CD4-positive, alpha-beta T cell (primary cell): ENCODE results near the gene GFRA3. TPM values are rescaled to one million over a fixed set of nuclear protein-coding genes. Genes with fewer than 3 reads are reported as not detected.

ENCODE experiments used
- ATAC-seq: fragments of 200-7000 bp; cut with Tn5 transposase; one replicate; pipeline ENCODE4 v1.10.0; 2022; ENCODE audit warnings: mild to moderate bottlenecking; ENCODE audit not compliant: poor library complexity
- CTCF ChIA-PET: fragments of 350-600 bp; sonication (Branson Sonifier 250); formaldehyde crosslinking; loops from one replicate; lab custom pipeline; 2021; ENCODE audit warnings: antibody characterized with exemption, inconsistent platforms; lab: Charles Lee
- POLR2A ChIA-PET: fragments of 350-600 bp; sonication (Branson Sonifier 250); formaldehyde crosslinking; loops from one replicate; lab custom pipeline; 2021; ENCODE audit warnings: antibody characterized with exemption, inconsistent platforms; lab: Charles Lee
- DNase-seq, 14 experiments: peaks; one replicate each; pipeline ENCODE4 v3.0.0-alpha.2; 2013 to 2020; ENCODE audit warnings: mixed read lengths in 2 of 14
- H3K27ac ChIP-seq, 2 donors: one replicate each; pipeline versions ENCODE4 v1.5.1 to v1.7.0; 2013; ENCODE audit warnings: low read length in 2 of 2, low read depth in 1 of 2, mild to moderate bottlenecking in 1 of 2
- H3K27me3 ChIP-seq, 2 experiments: 1 replicate in 1 of 2; 2 replicates in 1 of 2; pipeline versions ENCODE4 v1.6.1 to v1.7.0; 2013; ENCODE audit warnings: low read length in 2 of 2, control low read depth in 1 of 2, mild to moderate bottlenecking in 1 of 2, moderate library complexity in 1 of 2; ENCODE audit not compliant: insufficient read depth in 2 of 2, control insufficient read depth in 1 of 2
- H3K36me3 ChIP-seq: one replicate; pipeline ENCODE4 v1.6.1; 2013; ENCODE audit warnings: low read length, control low read depth; ENCODE audit not compliant: insufficient read depth
- H3K4me1 ChIP-seq: one replicate; pipeline ENCODE4 v1.6.1; 2013; ENCODE audit warnings: low read length, control low read depth; ENCODE audit not compliant: insufficient read depth
- H3K4me3 ChIP-seq: one replicate; pipeline ENCODE4 v1.5.1; 2013; ENCODE audit warnings: mild to moderate bottlenecking, low read length, moderate library complexity
- H3K9me3 ChIP-seq, 2 experiments: 1 replicate in 1 of 2; 2 replicates in 1 of 2; pipeline versions ENCODE4 v1.6.1 to v1.7.0; 2013; ENCODE audit warnings: low read length in 2 of 2, mild to moderate bottlenecking in 2 of 2, control low read depth in 1 of 2, moderate library complexity in 1 of 2; ENCODE audit not compliant: control insufficient read depth in 1 of 2, insufficient read depth in 1 of 2
- H3K27ac Mint-ChIP-seq: one replicate; pipeline ENCODE4 v1.8.0; 2020; ENCODE audit warnings: mixed read lengths
- H3K27me3 Mint-ChIP-seq: one replicate; pipeline ENCODE4 v1.8.0; 2021; ENCODE audit warnings: mixed read lengths
- H3K36me3 Mint-ChIP-seq: one replicate; pipeline ENCODE4 v1.8.0; 2021; ENCODE audit warnings: low read depth, mixed read lengths
- H3K4me1 Mint-ChIP-seq: one replicate; pipeline ENCODE4 v1.8.0; 2021; ENCODE audit warnings: low read depth, mixed read lengths
- H3K4me3 Mint-ChIP-seq: one replicate; pipeline ENCODE4 v1.8.0; 2020; ENCODE audit warnings: mild to moderate bottlenecking, mixed read lengths
- H3K9me3 Mint-ChIP-seq: one replicate; pipeline ENCODE4 v1.8.0; 2020; ENCODE audit warnings: mixed read lengths
- CTCF ChIP-seq: fragments of 200-600 bp; IDR thresholded peaks from one replicate; pipeline ENCODE4 v1.8.0; 2022; ENCODE audit warnings: antibody characterized with exemption, mild to moderate bottlenecking
- intact Hi-C, 2 experiments: fragments of 100-400 bp; cut with DNase I in 1 of 2; cut with micrococcal nuclease in 1 of 2; formaldehyde crosslinking; loops; one replicate each; pipeline versions ENCODE4 v1.15.1 to v1.9.0; 2023 to 2025; cut with DNase I, micrococcal nuclease
- total RNA-seq, 174 experiments: library from RNA in 2 of 174; stranded (reverse) in 2 of 174; gene quantifications; one replicate each; pipeline ENCODE4 v1.2.3 and lab custom pipeline; 2021 to 2026

The GFRA3 gene
- total RNA-seq, 2 experiments from 2014 or later = not detected

- H3K36me3 Mint-ChIP-seq = no peaks in the 10 kb centered on the region
- DNase-seq (no peak), ATAC-seq (no peak)
- no peaks in the 10 kb centered on the region for H3K4me1 Mint-ChIP-seq
- Histone ChIP-seq H3K9me3 (peaks cover 0 to 10% of the 10 kb centered on the region in 2 experiments), H3K27ac (no peak overlapping the region), H3K4me3 (no peak overlapping the region), H3K36me3 (no peaks in the 10 kb centered on the region), H3K27me3 (peaks cover 6 to 18% of the 10 kb centered on the region in 2 experiments), H3K4me1 (peaks cover 2% of the 10 kb centered on the region)
- peaks cover 25% of the 10 kb centered on the region for H3K27me3 Mint-ChIP-seq
- CTCF ChIA-PET = no interaction called here
- TF ChIP-seq CTCF = no peak
- intact Hi-C loops = no loop called here
- POLR2A ChIA-PET = no interaction called here
- H3K9me3 Mint-ChIP-seq = peaks cover 2% of the 10 kb centered on the region
- H3K4me3 Mint-ChIP-seq = no peak overlapping the region
- no peak overlapping the region for H3K27ac Mint-ChIP-seq
These were observed 47.5 kb downstream of the GFRA3 start for GRCh38 chr5:138226910-138227309.

GRCh38 chr5:138224712-138225111, 49.7 kb downstream of the GFRA3 start:
- H3K27me3 Mint-ChIP-seq = peaks cover 18% of the 10 kb centered on the region
- H3K9me3 Mint-ChIP-seq = peaks cover 2% of the 10 kb centered on the region
- H3K27ac Mint-ChIP-seq = no peak overlapping the region
- H3K4me1 ChIP-seq = peaks cover 2% of the 10 kb centered on the region
- POLR2A ChIA-PET = interaction anchor here (1.2 kb wide), 1 partner anchor 11 kb away, joined by 4 read pairs; no protein-coding TSS in a partner anchor
- H3K36me3 Mint-ChIP-seq = no peaks in the 10 kb centered on the region
- no peak overlapping the region for H3K27ac ChIP-seq
- intact Hi-C loops = no loop called here
- H3K9me3 ChIP-seq = peaks cover 0 to 10% of the 10 kb centered on the region in 2 experiments
- ATAC-seq (no peak), DNase-seq (no peak)
- CTCF ChIA-PET = interaction anchor here (1.1 kb wide), 1 partner anchor 128 kb away, joined by 3 read pairs; the partner anchor contains the start of gene KDM3B
- H3K4me3 Mint-ChIP-seq = no peak overlapping the region
- TF ChIP-seq CTCF = no peak
- H3K27me3 ChIP-seq = peaks cover 6 to 8% of the 10 kb centered on the region in 2 experiments
- H3K4me1 Mint-ChIP-seq = no peaks in the 10 kb centered on the region
- no peaks in the 10 kb centered on the region for H3K36me3 ChIP-seq
- no peak overlapping the region for H3K4me3 ChIP-seq

GRCh38 chr5:138223532-138223931, 50.9 kb downstream of the GFRA3 start:
- Histone ChIP-seq H3K27ac (no peak overlapping the region), H3K27me3 (peaks cover 6 to 8% of the 10 kb centered on the region in 2 experiments), H3K4me3 (no peak overlapping the region), H3K4me1 (peaks cover 2% of the 10 kb centered on the region), H3K36me3 (no peaks in the 10 kb centered on the region), H3K9me3 (peaks cover 0 to 10% of the 10 kb centered on the region in 2 experiments)
- Mint-ChIP-seq H3K27ac (no peak overlapping the region), H3K36me3 (no peaks in the 10 kb centered on the region), H3K4me1 (no peaks in the 10 kb centered on the region), H3K27me3 (peaks cover 18% of the 10 kb centered on the region), H3K9me3 (peaks cover 2% of the 10 kb centered on the region), H3K4me3 (no peak overlapping the region)
- intact Hi-C loops = no loop called here
- ATAC-seq (no peak), DNase-seq (no peak)
- POLR2A ChIA-PET = no interaction called here
- CTCF ChIA-PET = interaction anchor here (1.9 kb wide), 1 partner anchor 129 kb away, joined by 5 read pairs; the partner anchor contains the start of gene KDM3B
- no peak for TF ChIP-seq CTCF
